ENCODE results near the gene GPRIN1.

The GPRIN1 gene

DNA sequence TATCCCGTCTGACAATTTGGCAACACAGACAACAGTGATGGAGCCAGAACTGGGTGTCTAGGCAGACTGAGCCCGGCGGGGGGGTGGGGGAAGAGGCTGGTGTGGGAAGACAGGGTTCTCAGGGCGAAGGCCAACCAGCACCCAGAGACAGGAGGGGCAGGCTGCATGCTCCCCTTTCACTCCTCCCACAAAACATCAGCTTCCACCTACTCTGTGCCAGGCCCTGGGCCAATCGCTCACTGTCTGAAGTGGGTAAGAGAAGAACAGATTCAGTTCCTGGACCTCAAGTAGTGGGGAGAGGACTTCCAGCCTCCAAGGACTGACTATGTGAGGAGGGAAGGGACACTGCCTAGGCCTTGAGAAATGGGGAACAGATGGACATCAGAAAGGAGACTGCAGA is 17.6 kb upstream of the GPRIN1 start:
- H3K79me2 ChIP-seq (ENCODE audit: low read length), result no peaks in the 10 kb centered on the region
- H3K9me3 ChIP-seq (ENCODE audit: insufficient read depth, low read length), result no peaks in the 10 kb centered on the region
- H2AFZ ChIP-seq (ENCODE audit: low read depth, low read length), result no peak overlapping the region
- H3K4me2 ChIP-seq (ENCODE audit: low read length), result no peak overlapping the region
- TF ChIP-seq, protein P1, sequence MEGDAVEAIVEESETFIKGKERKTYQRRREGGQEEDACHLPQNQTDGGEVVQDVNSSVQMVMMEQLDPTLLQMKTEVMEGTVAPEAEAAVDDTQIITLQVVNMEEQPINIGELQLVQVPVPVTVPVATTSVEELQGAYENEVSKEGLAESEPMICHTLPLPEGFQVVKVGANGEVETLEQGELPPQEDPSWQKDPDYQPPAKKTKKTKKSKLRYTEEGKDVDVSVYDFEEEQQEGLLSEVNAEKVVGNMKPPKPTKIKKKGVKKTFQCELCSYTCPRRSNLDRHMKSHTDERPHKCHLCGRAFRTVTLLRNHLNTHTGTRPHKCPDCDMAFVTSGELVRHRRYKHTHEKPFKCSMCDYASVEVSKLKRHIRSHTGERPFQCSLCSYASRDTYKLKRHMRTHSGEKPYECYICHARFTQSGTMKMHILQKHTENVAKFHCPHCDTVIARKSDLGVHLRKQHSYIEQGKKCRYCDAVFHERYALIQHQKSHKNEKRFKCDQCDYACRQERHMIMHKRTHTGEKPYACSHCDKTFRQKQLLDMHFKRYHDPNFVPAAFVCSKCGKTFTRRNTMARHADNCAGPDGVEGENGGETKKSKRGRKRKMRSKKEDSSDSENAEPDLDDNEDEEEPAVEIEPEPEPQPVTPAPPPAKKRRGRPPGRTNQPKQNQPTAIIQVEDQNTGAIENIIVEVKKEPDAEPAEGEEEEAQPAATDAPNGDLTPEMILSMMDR (IDR thresholded peaks at IDR 0.05; ENCODE audit: low read depth, low read length), result no peak
- H4K20me1 ChIP-seq (ENCODE audit: insufficient read depth, low read length), result no peaks in the 10 kb centered on the region
- H3K4me3 ChIP-seq (ENCODE audit: low read length), result no peak overlapping the region
- H3K4me1 ChIP-seq (ENCODE audit: low read length), result peaks cover 4% of the 10 kb centered on the region; the same call in 1 of the 2 replicates
- no peaks in the 10 kb centered on the region for H3K36me3 ChIP-seq (replicated peaks; ENCODE audit: low read depth, low read length)
- H3K9ac ChIP-seq (ENCODE audit: low read length), result no peak overlapping the region
- H3K27ac ChIP-seq (ENCODE audit: low read length), result no peak overlapping the region
- peaks cover 51% of the 10 kb centered on the region for H3K27me3 ChIP-seq (ENCODE audit: low read depth, low read length)

DNA sequence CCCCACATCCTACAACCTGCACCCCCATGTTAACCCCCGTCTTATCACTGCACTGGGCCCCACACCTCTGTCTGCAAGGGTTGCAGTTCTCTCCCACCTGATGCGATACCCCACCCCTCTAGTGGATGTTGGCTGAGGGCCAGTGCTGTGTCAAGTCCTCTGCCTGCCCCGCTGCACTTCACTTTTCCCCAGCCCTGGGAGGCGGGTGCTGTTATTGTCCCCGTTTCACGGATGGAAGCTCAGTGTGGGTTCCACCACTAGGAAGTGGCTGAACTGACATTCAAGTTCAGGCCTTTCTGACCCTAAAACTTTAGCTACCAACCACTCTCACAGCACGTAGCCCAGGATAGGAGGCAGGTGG is 16.9 kb upstream of the GPRIN1 start:
- Histone ChIP-seq H3K36me3 (replicated peaks; ENCODE audit: low read depth, low read length) (no peaks in the 10 kb centered on the region), H3K4me3 (ENCODE audit: low read length) (no peak overlapping the region), H2AFZ (ENCODE audit: low read depth, low read length) (no peak overlapping the region), H3K4me1 (ENCODE audit: low read length) (peaks cover 4% of the 10 kb centered on the region; the same call in 1 of the 2 replicates), H3K4me2 (ENCODE audit: low read length) (no peak overlapping the region), H3K9me3 (ENCODE audit: insufficient read depth, low read length) (no peaks in the 10 kb centered on the region), H3K27ac (ENCODE audit: low read length) (no peak overlapping the region), H3K9ac (ENCODE audit: low read length) (no peak overlapping the region), H3K79me2 (ENCODE audit: low read length) (no peaks in the 10 kb centered on the region), H4K20me1 (ENCODE audit: insufficient read depth, low read length) (no peaks in the 10 kb centered on the region), H3K27me3 (ENCODE audit: low read depth, low read length) (peaks cover 51% of the 10 kb centered on the region)
- TF ChIP-seq, protein P1 (IDR thresholded peaks at IDR 0.05; ENCODE audit: low read depth, low read length), result no peak
- no peak for TF ChIP-seq EZH2phosphoT487 (IDR thresholded peaks at IDR 0.05; ENCODE audit: low read depth)

DNA sequence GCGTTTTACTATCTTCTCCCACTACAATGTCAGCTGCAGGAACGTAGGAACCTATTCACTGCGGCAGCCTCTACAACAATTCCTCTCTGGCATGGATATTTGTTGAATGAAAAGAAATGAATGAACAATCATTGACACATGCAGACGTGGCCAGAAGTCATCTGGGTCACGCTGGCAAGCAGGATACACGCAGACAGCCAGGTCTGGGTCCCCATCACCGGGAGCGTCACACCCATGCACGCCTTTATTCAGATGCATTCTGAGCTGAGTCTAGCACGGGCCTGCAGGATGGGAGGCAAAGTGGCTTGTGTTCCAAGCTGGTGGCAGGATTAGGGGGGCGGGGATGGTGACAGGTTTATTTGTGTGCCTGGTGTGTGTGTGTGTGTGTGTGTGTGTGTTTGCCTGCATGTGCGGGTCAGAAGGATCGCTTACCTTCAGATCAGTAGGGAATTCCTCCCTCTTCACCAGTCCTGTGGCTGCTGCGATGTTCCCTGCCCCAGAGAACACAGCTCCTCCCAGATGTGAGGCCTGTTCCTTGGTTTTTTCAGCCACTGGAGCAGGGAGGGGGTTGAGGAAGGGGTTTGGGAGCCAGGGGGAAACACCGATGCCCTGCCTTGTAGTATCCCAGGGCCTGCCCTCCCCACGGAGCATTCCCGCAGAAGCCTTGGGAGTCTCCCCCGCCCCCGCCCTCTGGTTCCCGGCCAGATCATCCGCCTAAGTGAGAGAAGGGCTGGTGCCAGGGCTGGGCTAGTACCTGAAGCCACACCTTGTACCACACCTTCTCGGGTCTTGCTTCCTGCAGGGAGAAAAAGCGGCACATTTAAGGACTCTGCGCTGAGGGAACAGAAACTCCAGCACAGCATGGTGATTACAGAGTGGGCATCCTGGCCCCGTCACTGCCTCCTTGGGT is 16.3 kb upstream of the GPRIN1 start:
- Histone ChIP-seq H3K4me1 (ENCODE audit: low read length) (peaks cover 4% of the 10 kb centered on the region; the same call in 1 of the 2 replicates), H4K20me1 (ENCODE audit: insufficient read depth, low read length) (no peaks in the 10 kb centered on the region), H2AFZ (ENCODE audit: low read depth, low read length) (no peak overlapping the region), H3K36me3 (replicated peaks; ENCODE audit: low read depth, low read length) (no peaks in the 10 kb centered on the region), H3K9me3 (ENCODE audit: insufficient read depth, low read length) (no peaks in the 10 kb centered on the region), H3K79me2 (ENCODE audit: low read length) (no peaks in the 10 kb centered on the region), H3K27ac (ENCODE audit: low read length) (no peak overlapping the region), H3K27me3 (ENCODE audit: low read depth, low read length) (peaks cover 45% of the 10 kb centered on the region), H3K4me3 (ENCODE audit: low read length) (no peak overlapping the region), H3K4me2 (ENCODE audit: low read length) (no peak overlapping the region), H3K9ac (ENCODE audit: low read length) (no peak overlapping the region)
- no peak for TF ChIP-seq EZH2phosphoT487 (IDR thresholded peaks at IDR 0.05; ENCODE audit: low read depth)
- TF ChIP-seq, protein P1 (IDR thresholded peaks at IDR 0.05; ENCODE audit: low read depth, low read length), result no peak

DNA sequence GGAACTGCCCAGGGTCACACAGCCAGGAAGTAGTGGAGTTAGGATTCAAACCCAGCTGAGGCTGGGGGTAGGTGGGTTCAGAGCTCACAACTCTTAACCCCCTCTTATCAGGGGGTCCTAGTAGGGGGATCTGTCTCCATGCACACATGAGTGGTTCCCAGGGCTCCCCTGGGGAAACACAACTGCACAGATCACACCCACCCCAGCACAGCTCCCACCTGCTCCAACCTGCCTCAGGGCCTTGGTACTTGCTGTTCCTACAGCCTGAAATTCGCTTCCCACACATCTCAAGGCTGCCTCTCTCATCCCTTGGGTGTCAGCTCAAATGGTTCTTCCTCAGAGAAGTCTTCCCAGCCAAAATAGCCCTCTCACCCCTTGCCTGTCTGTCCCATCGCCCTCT is 15.6 kb upstream of the GPRIN1 start:
- Histone ChIP-seq H3K27me3 (ENCODE audit: low read depth, low read length) (peaks cover 38% of the 10 kb centered on the region), H3K4me2 (ENCODE audit: low read length) (no peak overlapping the region), H3K36me3 (replicated peaks; ENCODE audit: low read depth, low read length) (no peaks in the 10 kb centered on the region), H3K4me1 (ENCODE audit: low read length) (no peaks in the 10 kb centered on the region), H2AFZ (ENCODE audit: low read depth, low read length) (no peak overlapping the region), H3K9me3 (ENCODE audit: insufficient read depth, low read length) (no peaks in the 10 kb centered on the region), H3K79me2 (ENCODE audit: low read length) (no peaks in the 10 kb centered on the region), H4K20me1 (ENCODE audit: insufficient read depth, low read length) (no peaks in the 10 kb centered on the region), H3K27ac (ENCODE audit: low read length) (no peak overlapping the region), H3K9ac (ENCODE audit: low read length) (no peak overlapping the region), H3K4me3 (ENCODE audit: low read length) (no peak overlapping the region)
- TF ChIP-seq, protein P1 (IDR thresholded peaks at IDR 0.05; ENCODE audit: low read depth, low read length), result no peak
- no peak for TF ChIP-seq EZH2phosphoT487 (IDR thresholded peaks at IDR 0.05; ENCODE audit: low read depth)
